T-helper 1 cell treated with Interleukin-12 subunit alpha and Interleukin-12 subunit beta and Interleukin-4 antibody, amounts not matched to agents 30 ng/mL and 1 ng/mL, for 36 hours (primary cell): ENCODE results near the gene BRD4. TPM values are rescaled to one million over a fixed set of nuclear protein-coding genes. Genes with fewer than 3 reads are reported as not detected.

Experiments used
- intact Hi-C: fragments of 100-400 bp; cut with micrococcal nuclease; formaldehyde crosslinking; loops from one replicate; pipeline ENCODE4 v1.15.1; 2024
- total RNA-seq: library from RNA; stranded (reverse); gene quantifications from 2 replicates; pipeline ENCODE4 v1.2.3, GENCODE V29; 2022

Gene BRD4
- total RNA-seq, 1 donor from 2014 or later = 126 TPM

DNA sequence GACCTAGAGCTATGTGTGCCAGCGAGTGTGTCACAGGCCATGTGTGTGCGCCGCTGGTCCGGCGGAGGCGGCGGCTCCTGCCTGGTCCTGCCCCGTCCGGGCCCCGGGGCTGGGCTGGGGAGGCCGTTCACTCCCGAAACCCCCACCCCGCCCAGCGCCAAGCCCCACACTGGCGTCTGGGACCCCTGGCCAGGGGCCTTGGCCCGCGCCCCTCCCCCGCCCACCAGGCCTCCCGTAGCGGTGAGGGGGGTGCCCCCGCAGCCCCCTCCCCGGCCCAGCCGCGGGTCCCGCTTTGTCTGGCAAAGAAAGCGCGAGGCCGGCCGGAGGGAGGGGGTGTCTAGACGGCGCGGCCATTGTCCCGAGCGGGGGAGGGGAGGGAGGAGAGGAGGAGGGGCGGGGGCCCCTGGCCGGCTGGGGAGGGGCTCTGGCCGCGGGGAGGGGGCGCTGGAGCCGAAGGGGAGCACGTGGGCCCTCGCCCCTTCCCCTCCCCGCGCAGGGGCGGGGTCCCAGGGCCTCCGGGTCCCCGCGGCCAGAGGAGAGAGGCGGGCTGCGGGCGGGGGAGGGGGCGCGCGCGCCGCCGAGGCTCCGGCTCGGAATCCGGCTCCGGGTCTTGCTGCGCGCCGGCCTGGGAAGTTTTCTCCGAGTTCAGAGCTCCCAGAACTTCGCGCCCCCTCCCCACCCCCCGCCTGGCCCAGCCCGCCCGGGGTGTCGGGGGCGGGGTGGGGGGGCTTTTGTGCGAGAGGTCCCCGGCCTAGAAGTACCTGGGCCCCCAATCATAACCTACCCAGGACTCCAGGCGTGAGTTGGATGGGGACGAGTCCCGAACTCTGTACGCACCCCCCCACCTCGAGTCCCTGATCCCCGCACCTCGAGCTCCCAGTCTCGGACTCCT is 132.4 kb downstream of the BRD4 start:
- intact Hi-C loops = no loop called here

DNA sequence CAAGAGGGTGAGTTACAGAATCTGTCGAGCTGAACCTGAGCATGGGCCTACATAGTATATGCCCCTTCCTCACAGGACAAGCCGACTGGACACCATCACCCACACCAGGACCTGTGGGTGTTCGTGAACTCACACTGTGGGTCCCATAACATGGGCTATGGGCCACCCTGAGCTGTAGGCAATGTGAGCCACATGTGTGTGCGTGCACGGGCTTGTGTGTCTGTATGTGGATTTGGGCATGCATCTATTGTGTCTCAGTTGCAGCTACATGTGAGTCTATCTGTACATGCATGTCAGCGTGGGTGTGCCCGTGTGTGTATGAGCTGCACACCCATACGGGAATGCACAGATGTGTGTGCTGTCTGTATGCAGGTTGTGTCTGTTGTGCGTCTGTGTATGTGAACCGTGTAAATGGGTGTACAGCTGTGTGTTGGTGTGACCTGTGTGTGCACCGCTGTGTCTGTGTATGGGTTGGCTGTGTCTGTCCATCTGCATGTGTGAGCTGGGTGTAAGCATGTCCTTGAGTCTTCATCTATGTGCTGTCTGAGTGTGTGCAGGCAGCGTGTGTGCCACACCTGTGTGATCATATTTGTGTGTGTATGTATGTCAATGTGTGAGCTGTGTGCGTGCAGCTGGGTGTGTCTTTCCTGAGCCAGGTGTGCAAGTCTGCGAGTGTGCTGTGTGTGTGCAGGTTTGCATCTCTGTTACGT is 133.2 kb downstream of the BRD4 start:
- intact Hi-C loops = no loop called here

DNA sequence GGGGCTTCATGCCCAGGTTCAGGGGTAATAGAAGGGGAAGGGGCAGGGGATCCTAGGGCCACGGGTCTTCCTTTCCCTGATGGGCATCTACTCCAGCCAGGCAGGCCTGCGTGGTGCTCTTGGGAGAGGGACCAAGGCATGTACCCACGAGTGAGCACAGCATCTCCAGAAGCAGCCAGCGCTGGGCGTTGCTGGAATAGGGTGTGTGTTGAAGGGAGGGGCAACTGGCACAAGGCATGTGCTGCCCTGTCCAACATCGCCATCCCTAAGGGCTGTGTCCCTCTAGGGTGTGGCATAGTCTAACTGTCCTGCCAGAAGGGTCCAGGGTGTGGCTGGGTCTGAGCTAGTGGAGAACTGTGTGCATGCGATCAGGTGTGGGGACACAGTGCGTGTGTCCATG is 134.4 kb downstream of the BRD4 start:
- intact Hi-C loops = no loop called here

DNA sequence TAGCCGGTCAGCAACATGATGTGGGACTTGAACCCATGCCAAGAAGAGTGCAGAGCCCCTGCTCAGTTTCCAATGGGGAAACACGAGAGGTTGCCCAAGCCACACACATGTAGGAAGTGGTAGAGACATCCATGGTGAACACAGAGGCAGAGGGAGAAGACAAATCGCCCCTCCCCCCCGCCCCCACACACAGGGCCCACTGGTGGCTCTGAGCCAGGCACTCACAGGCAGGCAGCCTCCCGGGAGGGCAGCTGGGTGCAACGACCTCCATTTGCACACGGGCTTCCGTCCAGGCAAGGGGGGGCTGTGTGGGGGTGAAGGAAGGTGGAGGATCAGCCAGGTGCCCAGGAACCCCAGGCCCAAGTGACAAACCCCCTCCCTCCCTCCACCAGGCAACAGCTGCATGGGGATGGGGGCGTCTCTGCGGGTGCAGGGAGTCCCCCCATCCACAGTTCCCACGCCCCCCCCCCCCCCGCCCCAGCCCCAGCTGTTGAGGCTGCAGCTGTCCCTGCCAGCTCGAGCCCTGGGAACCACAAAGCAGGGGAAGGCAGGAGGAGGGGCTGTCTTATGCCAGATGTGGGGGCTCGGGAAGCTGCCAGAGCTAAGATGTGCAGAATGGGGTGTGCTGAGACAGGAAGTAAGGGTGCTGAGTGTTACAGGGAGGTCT is 134.9 kb downstream of the BRD4 start:
- intact Hi-C loops = no loop called here

DNA sequence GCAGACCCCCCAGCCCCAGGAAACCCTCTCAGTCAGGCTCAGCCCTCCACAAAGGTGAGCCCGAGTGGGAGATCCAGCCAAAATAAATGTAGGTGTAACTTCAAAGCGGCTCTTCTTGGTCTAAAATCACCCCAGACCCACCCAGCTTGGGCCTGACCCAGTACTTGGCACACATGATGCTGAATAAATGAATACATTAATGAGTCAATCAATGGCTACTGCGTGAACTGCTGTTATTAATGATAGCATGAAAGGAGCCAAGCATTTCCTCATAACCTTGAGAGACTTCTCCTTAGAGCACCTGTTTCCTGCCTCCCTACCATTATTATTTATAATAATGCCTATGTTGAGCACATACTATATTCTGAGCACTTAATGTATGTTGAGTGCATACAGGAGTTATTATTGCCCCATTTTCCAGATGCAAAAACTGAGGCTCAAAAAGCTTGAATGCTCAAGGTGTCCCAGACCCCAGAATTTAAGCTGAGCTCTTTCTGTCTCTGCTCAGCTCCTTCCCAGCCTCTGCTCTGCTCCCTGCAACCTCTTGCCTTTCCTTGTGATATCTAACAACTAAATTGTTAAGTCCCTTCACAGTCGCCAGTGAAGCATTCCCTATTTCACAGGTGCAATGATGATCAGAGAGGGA is 135.9 kb downstream of the BRD4 start:
- intact Hi-C loops = no loop called here

- intact Hi-C loops = no loop called here
Measured at GRCh38 chr19:15195371-15196334, 136.7 kb downstream of the BRD4 start.

DNA sequence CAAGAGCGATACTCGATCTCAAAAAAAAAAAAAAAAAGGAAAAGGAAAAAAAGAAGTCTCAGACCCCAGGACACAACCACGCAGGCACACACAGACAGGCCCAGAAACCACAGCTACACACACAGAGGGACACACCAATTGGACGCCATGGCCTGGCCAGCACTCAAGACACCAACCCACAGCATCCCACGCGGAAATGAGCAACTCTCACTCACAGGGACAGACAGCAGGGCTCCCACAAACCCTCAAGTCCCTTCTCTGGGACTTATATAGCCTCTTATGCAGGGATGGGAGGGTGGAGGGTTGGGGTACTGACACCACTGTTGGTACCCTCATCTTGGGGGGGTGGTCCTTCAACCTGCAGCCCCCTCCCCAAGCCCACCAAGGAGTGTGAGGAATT is 137.4 kb downstream of the BRD4 start:
- intact Hi-C loops = no loop called here

- intact Hi-C loops = no loop called here
Measured at GRCh38 chr19:15191982-15192381, 140.4 kb downstream of the BRD4 start.

DNA sequence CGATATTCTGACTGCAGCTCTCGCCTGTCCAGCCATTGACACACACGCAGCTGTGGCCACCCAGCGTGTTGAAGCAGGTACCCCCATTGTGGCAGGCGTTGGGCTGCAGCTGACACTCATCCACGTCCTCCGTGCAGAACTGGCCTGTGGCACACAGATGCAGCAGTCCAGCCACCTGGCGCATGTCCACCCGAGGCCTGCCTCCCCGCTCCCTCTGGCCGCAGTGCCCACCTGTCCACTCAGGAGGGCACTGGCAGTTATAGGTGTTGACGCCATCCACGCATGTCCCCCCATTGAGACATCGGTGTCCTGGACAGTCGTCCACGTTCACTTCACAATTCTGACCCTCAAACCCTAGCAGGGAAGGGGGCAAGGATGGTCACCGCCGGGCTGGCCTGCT is 140.8 kb downstream of the BRD4 start:
- intact Hi-C loops = no loop called here

DNA sequence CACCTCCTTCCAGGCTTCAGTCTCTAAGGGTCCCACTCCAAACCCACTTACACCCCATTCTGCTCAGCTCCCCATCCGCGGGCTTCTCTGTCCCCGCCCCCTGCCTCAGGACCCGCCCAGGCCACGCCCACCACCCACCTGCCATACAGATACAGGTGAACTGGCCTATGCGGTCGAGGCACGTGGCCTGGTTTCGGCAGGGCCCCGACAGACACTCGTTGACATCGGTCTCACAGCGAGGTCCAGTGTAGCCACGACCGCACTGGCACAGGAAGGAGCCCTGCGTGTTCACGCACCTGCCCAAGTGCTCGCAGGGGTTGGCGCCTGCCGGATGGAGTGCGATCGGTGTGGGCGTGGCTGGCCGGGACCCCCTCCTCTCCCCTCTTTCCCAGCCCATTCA is 143.5 kb downstream of the BRD4 start:
- intact Hi-C loops = no loop called here

DNA sequence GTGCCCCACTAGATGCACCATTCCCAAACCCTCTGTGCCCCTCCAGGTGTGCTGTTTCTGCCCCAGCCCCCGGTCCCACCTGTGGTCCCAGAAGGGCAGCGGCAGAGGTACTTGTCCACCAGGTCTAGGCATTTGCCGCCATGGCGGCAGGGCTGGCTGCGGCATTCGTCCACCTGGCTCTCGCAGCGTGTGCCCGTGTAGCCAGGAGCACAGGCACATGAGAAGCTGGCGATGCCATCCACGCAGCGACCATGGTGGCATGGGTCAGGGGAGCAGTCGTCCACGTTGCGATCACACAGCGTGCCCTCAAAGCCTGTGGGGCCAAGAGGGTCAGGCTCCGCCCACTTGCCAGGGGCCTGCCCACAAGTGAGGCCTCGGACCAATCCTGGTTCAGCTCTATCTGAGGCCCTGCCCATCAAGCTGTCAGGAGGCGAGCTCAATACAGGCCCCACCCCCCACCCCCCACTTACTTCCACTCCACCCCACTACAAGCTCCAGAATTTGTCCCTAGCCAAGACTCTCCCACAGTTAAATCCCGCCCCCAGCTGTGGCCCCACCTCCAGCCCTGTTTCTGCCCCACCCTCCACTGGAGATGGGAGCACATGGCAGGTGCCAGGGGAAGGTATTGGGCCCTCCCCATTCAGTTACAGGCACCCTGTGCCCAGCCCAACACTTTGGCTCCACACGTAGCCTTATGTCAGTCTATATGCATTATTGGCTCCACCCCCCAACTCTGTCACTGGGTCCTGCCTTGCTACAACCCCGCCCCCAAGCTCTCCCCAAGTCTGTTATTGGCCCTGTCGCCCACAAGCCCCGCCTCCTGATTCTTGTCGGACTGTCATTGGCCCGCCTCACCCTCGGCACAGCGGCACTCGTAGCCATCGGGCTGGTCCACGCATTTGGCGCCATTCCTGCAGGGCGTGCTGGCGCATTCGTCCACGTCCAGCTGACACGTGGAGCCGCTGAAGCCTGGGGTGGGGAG is 145.0 kb downstream of the BRD4 start:
- intact Hi-C loops = no loop called here

Other genes starting within 250 kb of the BRD4 start
- 0.51 and 0.63 TPM in 2 replicates for gene SYDE1, start 225.1 kb downstream of the BRD4 start, total RNA-seq
- gene NOTCH3, start 131.5 kb downstream of the BRD4 start, total RNA-seq = not detected in 2 replicates
- 1.3 TPM in 1 of 2 replicates, not detected in the other for gene EPHX3, start 100.1 kb downstream of the BRD4 start, total RNA-seq
- gene AKAP8, start 47.2 kb upstream of the BRD4 start, total RNA-seq = 53.5 and 57.5 TPM in 2 replicates
- gene AKAP8L, start 86.4 kb upstream of the BRD4 start, total RNA-seq = 84.4 and 91.4 TPM in 2 replicates
- 40.7 and 44.8 TPM in 2 replicates for gene WIZ, start 117.4 kb upstream of the BRD4 start, total RNA-seq
- gene RASAL3, start 132.0 kb upstream of the BRD4 start, total RNA-seq = 220 and 228 TPM in 2 replicates
- 0.25 and 0.34 TPM in 2 replicates for gene PGLYRP2, start 147.0 kb upstream of the BRD4 start, total RNA-seq
- gene CYP4F22, start 176.0 kb upstream of the BRD4 start, total RNA-seq = 0.41 and 0.49 TPM in 2 replicates